Measurements from ENCODE around the gene EIF4G1.
"Not testable (repeated sequence)": the region's sequence is repeated elsewhere in the genome, so short reads cannot be mapped to it uniquely, and the experiment has no call there.

EIF4G1 gene

GRCh38 chr3:184337399-184337714, 23.0 kb downstream of the EIF4G1 start, which contains the start of gene FAM131A:
TSS of gene FAM131A (plus strand) at chr3:184337600. CDS start at chr3:184337631, 31 bp downstream.
- peak; percentile 60 for DNase-seq (ENCODE audit: low read depth)
- peak within 1 kb of the TSS; percentile 60 for H3K4me3 ChIP-seq (ENCODE audit: control insufficient read depth, low read depth, low read length)
- TF ChIP-seq CTCF (conservative IDR thresholded peaks at IDR 0.05; ENCODE audit: control insufficient read depth, insufficient read depth, low read depth, low read length), result no peak

DNA sequence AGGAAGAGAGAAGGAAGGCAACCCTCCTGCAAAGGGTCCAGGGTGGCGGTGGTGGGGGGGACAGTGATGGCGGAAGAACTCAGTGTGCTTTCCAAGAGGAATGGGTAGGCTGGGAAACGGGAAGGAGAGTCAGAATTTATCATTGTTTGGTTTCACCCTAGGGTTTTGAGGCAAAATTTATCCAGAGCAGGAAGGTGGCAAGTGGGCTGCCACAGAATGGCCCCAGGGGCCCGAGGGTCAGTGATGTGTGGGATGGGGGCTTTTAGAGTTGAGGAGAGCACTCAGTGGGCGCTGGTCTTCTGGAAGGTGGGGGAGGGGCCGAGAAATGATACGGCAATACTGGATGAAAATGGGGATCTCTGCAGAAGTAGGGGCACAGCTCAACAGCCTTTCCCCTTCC, 23.6 kb downstream of the EIF4G1 start:
- DNase-seq (ENCODE audit: low read depth), result no peak
- peak overlapping the region; percentile 47 for H3K4me3 ChIP-seq (ENCODE audit: control insufficient read depth, low read depth, low read length)
- no peak for TF ChIP-seq CTCF (conservative IDR thresholded peaks at IDR 0.05; ENCODE audit: control insufficient read depth, insufficient read depth, low read depth, low read length)

GRCh38 chr3:184338511-184338945, 24.1 kb downstream of the EIF4G1 start:
- DNase-seq (ENCODE audit: low read depth), result peak; percentile 91
- TF ChIP-seq CTCF (conservative IDR thresholded peaks at IDR 0.05; ENCODE audit: control insufficient read depth, insufficient read depth, low read depth, low read length), result no peak
- peak overlapping the region; percentile 50 for H3K4me3 ChIP-seq (ENCODE audit: control insufficient read depth, low read depth, low read length)

GRCh38 chr3:184339001-184339400, 24.6 kb downstream of the EIF4G1 start:
- TF ChIP-seq CTCF (conservative IDR thresholded peaks at IDR 0.05; ENCODE audit: control insufficient read depth, insufficient read depth, low read depth, low read length), result no peak
- DNase-seq (ENCODE audit: low read depth), result no peak
- H3K4me3 ChIP-seq (ENCODE audit: control insufficient read depth, low read depth, low read length), result peak overlapping the region; percentile 50

DNA sequence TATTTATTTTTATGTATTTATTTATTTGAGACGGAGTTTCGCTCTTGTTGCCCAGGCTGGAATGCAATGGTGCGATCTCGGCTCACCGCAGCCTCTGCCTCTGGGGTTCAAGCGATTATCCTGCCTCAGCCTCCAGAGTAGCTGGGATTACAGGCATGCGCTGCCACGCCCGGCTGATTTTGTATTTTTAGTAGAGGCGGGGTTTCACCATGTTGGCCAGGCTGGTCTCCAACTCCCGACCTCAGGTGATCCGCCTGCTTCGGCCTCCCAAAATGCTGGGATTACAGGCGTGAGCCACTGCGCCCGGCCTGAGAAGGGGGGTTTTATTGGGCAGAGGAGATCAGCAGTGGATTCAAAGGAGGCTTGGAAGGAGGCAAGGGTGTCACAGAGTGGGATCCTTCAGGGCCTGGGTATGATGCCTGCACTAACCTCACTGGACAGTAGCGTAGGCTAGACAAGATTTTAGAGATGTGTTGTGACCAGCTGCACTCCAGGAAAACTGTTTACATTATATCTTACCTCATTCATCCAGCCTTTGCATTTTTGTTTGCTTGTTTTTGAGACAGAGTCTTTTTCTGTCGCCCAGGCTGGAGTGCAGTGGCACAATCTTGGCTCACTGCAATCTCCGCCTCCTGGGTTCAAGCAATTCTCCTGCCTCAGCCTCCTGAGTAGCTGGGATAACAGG, 25.2 kb downstream of the EIF4G1 start:
- H3K4me3 ChIP-seq (ENCODE audit: control insufficient read depth, low read depth, low read length), result not testable (repeated sequence)

GRCh38 chr3:184341925-184342324, 27.5 kb downstream of the EIF4G1 start:
- TF ChIP-seq CTCF (conservative IDR thresholded peaks at IDR 0.05; ENCODE audit: control insufficient read depth, insufficient read depth, low read depth, low read length), result no peak
- no peak overlapping the region for H3K4me3 ChIP-seq (ENCODE audit: control insufficient read depth, low read depth, low read length)
- DNase-seq (ENCODE audit: low read depth), result no peak

More for the DNA sequence above, 25.2 kb downstream of the EIF4G1 start:
- not testable (repeated sequence) for DNase-seq (ENCODE audit: low read depth)

- no peak for DNase-seq (ENCODE audit: low read depth)
- no peak for TF ChIP-seq CTCF (conservative IDR thresholded peaks at IDR 0.05; ENCODE audit: control insufficient read depth, insufficient read depth, low read depth, low read length)
- H3K4me3 ChIP-seq (ENCODE audit: control insufficient read depth, low read depth, low read length), result no peak overlapping the region
Observed at GRCh38 chr3:184343200-184343876, 28.9 kb downstream of the EIF4G1 start.
